SK-N-DZ (cell line): ENCODE data around the gene SEMA3C.

ENCODE experiments used
- DNase-seq: peaks from one replicate; pipeline ENCODE4 v3.0.0-alpha.2; 2015; ENCODE audit warnings: low spot score

The SEMA3C gene

DNA sequence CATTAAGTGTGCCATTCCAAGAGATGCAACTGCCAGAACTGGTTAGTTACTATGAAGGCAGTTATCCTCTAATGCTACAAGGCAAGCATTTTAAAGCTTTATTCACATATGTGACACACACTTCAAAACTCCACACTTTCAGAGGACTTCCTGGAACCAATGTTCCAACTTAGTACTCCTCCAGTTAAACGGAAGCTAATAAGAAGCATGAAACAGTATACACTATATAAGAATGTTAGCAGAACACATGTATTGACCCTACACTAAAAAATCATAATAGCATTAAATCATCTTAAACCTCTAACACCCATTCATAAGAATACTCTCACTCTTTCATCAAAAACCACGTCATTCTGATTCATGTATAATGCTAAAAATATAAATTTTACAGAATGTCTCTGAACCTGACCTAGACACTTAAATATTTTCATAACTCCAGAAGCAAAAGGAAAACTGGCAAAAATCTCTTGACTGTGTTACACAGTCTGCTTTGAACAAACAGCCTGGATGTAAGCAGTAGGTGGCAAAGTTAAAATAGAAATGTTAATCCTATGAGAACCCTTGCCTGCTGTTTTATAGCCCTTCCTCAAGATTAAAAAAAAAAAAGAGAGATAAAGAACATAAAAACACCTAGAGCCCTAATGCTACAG, 135.0 kb downstream of the SEMA3C start:
- DNase-seq, result no peak

DNA sequence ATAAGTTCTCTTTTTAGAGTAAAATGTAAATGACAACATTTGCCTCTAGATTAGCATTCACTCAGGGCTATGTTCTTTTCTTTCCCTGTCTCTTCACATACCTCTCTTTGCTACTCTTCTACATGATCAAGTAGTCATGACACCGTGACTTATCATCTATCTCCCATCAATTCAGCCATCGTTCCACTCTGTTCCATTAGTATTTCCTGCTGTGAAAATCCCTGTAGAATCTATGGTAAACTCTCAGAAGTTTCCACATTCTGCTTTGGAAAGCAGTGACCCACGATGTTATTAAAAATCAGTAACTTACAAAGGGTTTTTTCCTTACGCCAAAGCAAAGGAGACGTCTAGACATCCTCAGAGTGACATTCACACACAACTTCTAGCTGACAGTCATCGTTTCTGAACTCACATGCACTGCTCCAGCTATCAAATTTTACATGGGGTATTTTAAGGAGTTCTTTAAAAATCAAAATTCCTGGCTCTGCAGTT, 135.6 kb downstream of the SEMA3C start:
- no peak for DNase-seq

DNA sequence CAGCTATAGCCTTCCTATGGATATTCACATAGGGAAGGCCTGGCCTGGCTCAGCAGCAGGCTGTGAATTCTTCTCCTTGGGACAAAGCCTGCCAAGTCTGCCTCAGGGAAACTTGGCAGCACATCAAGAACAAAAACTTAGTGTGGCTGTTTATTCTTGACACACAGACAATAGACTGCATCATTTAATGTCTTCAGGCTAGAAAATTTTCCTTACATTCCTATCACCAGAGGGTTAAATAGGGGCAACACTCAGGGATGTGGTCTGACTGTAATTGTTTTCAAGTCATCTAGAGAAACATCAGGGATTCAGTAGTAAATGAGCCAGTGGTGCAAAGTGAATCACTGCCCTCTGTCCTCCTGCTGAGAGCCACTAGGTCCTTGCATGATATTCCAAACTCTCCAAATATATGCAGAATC, 137.3 kb downstream of the SEMA3C start:
- no peak for DNase-seq

DNA sequence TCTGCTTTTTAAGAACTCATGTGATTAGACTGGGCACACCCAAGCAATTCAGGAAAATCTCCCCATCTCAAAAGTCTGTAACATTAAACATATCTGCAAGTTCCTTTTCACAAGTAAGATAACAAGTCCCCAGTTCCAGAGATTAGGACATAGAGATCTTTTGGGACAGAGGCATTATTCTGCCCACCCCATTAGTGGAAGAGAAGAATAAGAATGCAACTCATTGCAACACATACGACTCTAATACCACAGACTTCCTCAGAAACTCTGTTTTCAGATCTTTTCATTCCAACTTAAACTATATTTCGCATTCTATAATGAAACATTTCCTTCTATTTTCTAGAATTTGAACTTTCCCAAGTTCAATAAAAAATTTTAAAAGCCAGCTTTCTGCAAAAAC, 137.7 kb downstream of the SEMA3C start:
- no peak for DNase-seq

DNA sequence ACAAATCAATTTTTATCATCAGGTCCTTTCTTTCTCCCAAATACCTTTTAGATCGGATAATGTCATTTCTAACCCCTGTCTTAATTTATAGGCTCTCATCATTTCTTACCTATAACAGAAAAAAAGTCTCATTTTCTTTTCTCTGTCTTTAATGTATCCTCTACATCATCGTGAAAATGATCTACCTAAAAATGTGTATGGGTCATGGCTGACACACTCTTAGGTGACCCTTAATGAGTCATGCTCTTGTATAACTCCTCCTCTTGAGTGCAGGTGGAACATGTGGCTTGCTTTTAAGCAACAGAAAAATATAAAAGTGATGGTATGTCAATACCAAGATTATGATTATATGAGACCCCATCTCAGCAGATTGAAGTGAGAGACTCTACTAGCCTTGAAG, 139.4 kb downstream of the SEMA3C start:
- DNase-seq, result no peak

DNA sequence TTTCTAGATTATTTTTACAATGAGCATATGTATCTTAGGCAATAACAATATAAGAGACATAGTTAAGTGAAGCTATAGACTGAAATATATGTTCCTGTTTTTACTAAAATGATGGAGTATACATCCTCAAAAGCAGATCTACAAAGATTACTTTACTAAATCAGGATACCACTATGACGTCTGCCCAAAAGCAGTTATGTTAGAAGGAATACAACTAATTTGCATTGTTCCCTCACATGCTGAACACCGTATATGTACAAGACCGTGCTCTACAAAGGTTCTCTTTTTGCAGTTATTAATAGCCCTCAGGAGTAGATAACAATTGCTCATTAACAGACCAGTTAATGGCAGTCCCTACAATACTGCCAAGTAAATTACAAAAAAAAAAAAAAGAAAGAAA, 143.0 kb downstream of the SEMA3C start:
- no peak for DNase-seq

DNA sequence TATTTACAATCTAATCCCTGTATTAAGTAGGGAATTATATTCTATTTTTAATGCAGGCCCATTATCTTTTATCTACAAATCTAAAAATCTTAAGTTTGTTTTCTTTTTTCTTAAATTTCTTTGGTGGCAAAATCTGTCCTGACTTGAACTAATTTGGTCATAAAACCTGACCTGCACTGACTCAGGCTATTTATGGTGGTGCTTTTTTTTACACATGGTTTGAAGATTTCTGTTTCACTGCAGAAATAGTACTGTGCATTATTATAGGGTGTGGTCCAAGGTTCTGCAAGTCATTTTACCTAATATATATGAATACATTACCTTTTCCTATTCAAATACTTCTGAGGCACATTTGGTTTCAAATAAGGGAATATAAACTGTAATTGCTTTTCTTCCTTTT, 143.4 kb downstream of the SEMA3C start:
- no peak for DNase-seq

DNA sequence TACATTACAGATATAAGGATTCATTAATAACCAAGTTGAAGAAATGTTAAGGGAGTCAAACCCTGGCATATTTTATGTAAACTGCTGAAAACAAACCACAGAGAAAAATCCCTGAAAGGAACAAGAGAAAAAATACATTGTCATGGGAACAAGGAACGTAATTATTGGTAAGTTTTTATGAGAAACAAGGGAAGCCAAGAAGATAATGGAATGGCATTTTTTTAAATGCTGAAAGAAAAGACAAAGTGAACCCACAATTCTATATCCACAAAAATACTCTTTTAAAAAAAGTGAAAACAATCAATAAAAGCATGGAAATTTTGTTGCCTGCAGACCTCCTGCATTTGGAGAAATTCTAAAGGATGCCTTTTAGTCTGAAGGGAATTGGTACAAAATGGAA, 144.0 kb downstream of the SEMA3C start:
- no peak for DNase-seq

DNA sequence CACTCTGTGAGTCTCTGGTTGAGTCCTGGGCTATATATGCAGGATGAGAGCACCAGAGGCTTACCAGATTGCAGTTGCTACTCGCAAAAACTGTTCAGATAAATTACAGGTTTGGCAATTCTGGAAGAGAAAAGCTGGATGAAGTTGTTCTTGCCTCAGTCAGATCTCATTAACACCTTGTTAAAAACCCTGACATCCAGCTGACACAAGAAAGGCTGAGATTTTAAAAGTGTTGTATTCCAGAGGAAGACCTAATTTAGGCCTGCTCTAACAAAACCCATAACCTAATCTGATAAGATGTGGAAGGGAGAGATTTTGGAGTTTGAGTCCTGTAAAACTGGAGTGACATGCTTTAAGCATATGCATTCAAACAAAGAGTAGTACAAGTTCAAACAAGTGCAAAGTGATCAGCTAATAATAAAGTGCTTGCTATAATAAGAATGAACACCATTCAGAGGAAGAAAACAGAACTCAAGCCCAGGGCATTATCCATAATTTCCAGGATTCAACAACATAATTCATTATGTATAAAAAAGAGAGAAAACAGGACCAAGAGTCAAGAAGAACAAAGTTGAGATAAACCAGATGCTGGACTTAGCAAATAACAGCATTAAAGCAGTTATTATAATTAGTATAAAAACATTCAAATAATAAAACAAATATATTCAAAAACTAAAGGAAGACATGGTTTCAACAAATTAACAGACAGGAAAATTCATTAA, 144.9 kb downstream of the SEMA3C start:
- DNase-seq, result no peak

DNA sequence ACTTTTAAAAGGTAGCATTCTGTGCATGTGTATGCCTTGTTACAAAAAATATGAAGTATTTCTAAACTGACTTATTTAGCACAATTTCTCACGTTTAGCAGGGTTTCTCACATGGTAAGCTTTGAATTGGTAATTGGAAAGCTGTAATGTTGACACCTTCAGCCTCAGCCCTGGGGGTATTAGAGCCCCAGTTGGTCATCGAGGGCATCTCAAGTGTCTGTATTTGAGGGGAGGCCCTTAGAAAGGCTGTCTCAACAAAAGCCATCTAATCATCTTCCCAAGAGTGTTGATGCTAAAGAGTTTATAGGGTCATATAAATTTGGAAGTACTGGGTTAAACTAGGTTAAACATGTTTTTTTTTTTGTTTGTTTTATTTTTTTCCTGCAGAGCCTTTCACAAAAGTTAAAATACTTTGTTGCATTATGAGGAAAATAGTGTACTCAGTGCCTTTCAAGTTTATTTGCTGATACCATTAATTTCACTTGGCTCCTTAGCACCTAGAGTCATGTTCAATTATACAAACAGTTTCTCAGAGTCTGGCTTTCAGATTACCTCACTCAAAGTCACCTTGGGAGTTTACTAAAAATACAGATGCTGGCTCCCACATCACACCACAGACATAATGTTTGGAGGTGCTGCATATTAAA, 146.4 kb downstream of the SEMA3C start:
- DNase-seq, result no peak

DNA sequence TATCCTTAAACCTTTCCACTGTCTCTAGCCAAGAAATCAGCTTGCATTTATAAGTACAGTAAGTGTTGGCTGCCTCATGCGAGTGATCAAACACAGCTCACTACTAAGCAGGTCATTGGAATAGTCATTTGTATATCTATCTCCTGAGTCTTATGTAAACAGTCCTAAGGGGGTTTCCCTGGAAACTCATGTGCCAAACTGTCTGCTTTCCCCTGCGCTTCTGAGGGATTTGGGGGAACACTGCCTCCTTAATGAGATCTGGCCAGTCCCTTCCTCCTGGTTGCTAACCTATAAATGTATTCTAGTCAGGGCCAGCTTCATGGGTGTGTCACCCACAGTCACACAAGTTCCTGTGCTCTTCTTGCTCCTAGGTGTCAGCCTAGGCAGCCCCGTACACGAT, 147.3 kb downstream of the SEMA3C start:
- DNase-seq, result no peak

DNA sequence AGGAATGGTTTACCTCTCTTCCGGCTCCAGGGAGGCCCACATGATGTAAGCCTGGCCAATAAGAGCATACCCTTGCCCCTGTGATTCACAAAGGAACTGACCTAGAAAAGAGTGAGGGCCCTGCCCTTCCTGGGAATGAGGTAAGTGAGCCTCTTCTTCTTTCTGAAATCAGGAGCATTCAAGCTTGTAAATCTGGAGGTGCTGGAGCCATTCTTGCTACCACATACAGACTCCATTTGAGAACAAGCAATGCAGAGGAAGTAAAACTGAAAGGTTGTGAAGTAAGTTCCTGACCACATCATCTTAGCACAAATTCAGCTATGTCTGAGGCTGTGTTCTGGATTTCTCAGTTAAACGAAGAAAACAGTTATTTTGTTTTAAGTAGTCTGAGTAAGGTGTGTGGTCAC, 148.2 kb downstream of the SEMA3C start:
- DNase-seq, result no peak

DNA sequence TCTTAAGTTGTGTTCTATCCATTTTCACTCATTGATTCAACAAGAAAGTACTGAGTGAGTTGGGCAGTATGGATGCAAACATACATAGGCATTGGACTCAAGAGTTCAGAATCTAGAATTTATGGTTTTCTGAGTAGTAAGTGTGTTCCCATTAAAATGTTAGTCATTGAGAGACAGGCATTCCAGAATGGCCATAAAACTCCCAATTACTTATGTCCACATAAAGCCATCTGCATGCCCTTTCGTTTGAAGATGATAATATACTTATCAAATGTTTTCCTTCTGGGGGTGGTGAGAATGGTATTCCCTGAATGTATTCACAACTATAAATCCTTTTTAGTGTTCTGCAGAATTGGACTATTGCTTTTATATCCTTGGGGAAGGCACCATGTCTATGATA, 148.8 kb downstream of the SEMA3C start:
- no peak for DNase-seq

DNA sequence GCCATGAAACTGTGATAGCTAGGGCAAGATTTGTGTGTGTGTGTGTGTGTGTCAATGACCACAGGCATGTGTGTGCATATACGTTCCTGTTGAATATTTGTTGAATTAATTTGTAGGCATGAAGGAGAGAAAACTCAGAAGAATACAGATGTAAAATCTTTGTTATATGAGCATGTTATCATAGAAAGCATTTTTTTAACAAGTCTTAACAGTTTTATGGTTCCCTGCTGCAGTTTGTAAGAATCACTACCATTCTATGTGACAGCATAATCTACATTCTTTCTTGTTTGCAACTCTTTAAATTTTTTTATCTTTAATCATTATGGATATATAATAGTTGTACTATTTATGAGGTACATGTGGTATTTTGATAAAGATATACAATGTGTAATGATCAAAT, 150.1 kb downstream of the SEMA3C start:
- DNase-seq, result no peak

DNA sequence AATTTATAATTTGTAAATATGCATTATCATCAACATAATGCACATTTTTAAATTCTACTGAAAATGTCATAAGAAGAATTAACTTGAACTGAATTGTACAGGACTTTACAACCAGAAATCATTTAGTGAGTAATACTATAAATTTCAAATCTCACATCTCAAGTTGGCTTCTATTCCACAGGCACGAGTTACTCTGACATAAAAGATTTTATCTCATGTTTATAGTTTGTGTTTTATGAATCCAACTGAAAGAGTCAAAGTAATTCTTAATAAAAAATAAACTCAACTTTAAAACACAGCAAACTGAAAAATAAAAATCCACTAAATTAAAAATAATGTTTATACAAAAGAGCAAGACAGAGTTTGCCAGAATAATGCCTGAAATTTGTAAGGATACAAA, 151.2 kb downstream of the SEMA3C start:
- DNase-seq, result no peak

DNA sequence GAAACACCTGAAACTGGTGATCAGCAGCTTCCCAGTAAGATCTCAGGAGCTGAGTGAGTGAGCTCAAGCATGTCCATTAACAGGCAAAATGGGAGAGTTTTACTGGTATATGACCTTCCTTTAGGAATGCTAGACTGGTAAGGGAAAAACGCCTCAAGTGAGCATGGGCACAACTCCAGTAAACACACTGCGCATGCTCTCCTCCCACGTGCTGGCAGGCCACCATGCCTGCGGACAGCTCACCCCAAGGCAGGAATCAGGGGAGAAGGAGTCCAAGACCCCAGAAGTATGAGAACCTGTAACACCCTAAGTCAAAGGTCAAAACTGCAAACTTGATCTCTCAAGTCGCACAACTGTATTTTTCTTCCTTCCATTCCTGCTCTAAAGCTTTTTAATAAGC, 152.1 kb downstream of the SEMA3C start:
- DNase-seq, result no peak

DNA sequence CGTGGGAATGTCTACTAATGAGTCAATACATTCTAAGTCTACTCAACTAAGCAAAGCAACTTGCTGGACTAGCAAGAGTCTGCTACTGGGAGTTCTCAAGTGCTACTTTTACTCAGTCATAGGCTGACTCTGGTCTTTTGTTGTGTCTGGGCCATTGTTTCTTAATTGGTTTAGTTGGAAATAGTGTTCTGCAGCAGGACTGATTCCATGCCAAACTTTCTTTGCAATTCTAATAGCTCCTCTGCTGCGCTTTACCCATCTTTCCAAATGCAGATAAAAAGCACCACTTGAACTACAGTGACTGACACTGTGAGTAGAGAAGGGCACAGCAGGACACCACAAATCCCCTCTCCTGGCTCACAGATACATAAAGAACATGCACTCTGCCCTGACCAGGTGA, 154.7 kb downstream of the SEMA3C start:
- no peak for DNase-seq

DNA sequence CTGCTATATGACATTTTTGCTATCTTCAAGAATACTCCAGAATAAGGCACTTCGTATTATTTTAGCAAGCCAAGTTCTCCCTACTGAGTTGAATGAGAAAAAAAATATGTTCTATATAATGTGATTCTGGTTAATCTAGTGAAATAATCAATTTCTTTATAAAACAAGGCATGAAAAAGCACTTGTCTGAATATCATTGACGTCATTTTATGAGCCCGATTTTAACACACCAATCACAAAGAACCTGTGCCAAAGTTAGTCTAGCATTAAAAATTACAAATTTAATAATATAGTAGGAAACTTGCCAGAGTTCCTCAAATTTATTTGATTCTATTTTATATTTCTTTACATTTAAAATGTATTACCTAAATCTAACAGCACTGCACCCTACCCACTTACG, 155.1 kb downstream of the SEMA3C start:
- DNase-seq, result no peak

DNA sequence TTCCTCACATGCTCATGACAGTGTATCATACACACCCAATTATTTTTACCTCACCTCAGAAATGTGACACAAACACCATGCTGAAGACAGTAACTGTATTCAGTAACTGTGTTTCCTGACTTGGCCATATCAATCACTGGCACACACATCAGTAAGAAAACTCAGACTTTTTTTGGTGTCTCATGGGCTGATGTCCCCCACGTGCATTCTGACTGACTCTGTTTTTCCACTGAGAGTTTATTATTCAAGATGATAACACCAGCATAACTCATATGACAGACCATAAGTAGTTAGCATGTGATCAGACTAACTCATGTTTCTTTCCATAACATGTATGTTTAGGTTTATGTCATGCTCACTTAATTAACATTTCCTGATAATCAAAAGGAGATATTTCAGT, 155.6 kb downstream of the SEMA3C start:
- no peak for DNase-seq

DNA sequence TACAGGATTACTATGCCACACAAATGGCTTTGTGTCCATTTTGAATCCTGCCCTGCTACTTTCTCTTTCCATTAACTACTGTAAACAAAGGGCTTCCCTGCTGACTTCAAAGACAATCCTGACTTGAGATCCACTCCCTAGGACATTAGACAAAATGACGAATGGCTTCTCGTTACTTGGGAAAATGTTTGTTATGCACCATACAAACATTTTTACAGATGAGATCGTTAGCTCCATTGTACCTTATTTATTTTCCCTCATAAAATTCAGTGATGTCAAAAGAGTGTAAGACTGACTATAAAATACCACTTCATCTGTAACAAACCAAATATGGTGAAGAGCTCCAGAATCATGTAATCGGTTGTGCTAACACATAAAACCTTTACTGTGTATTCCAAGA, 158.6 kb downstream of the SEMA3C start:
- no peak for DNase-seq

DNA sequence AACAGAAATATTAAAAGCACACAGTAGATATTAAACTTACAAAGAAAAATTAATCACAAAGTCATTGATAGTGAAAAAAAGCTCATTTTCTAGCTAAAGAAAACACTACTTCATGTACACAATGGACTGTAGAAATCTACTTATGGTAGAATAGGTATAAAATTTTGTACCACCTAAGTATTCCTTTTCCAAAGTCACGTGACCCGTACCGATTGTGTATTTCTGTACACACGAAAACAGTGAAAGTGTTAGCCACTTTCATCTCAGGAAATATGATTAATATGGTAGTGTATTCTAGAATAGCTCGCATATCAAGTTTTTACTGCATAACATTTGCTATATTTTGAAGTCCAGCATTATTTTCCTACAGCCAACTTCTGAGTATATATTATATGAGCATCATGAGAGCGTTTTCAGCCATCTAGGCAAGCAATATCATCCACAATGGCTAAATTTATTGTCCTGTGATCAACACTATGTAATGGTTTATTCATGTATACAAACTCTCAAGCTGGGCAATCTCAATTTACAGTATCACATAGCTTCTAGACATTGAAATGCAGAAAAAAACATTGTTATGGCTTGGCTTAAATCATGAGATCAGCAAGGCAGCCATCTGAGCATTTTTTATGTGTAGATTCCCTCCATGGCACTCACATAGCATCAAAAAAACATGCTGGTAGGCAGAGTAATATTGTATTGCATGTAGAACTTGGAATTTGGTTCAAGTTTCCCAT, 165.7 kb downstream of the SEMA3C start:
- no peak for DNase-seq

DNA sequence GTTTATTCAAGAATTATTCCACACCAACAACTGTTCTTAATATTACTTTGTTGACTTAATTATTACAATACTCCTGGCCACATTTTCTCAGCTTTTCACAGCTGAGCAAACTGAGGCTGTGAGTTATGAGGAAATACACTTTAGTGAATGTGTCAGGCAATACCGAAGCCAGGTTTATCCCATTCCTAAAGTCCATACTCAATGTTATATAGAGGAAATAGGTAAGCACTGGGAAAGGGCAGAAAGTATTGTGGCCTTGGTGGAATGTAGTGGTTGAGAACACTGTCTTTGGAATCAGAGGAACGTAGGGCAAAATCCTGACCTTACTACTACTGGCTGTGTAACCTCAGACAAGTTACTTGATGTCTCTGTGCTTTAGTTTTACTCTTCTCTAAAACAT, 169.6 kb downstream of the SEMA3C start:
- no peak for DNase-seq
